ENCODE data around the gene GON4L.
"Not testable (repeated sequence)": the region's sequence is repeated elsewhere in the genome, so short reads cannot be mapped to it uniquely, and the experiment has no call there.

The GON4L gene

GRCh38 chr1:155871390-155871789 is 14.4 kb upstream of the GON4L start:
- DNase-seq (ENCODE audit: low read depth in 2 of 2): no peak

- DNase-seq (ENCODE audit: low read depth in 2 of 2): no peak
Measured at GRCh38 chr1:155867766-155868165, 10.8 kb upstream of the GON4L start.

- DNase-seq (ENCODE audit: low read depth in 2 of 2): no peak
Measured at GRCh38 chr1:155864393-155864792, 7.4 kb upstream of the GON4L start.

- DNase-seq (ENCODE audit: low read depth in 2 of 2): no peak
Measured at GRCh38 chr1:155861896-155862295, 4.9 kb upstream of the GON4L start.

GRCh38 chr1:155860970-155861510 is 4.0 kb upstream of the GON4L start:
- no peak for DNase-seq (ENCODE audit: low read depth in 2 of 2)

- DNase-seq (ENCODE audit: low read depth in 2 of 2): peak; percentile 22 to 23
Measured at GRCh38 chr1:155859881-155860871, 3.2 kb upstream of the GON4L start.

GRCh38 chr1:155859234-155859829 is 2.3 kb upstream of the GON4L start, which contains the start of gene SYT11:
Gene SYT11 (plus strand): TSS chr1:155859567. CDS start chr1:155859762, 195 bp downstream.
- DNase-seq (ENCODE audit: low read depth in 2 of 2): peak; percentile 83 to 88

- no peak for DNase-seq (ENCODE audit: low read depth in 2 of 2)
Measured at GRCh38 chr1:155858800-155859233, 1.8 kb upstream of the GON4L start.

- no peak for DNase-seq (ENCODE audit: low read depth in 2 of 2)
Measured at GRCh38 chr1:155856257-155856974, 598 bp downstream of the GON4L start.

GRCh38 chr1:155850345-155850744 is 6.7 kb downstream of the GON4L start:
- DNase-seq (ENCODE audit: low read depth in 2 of 2): no peak

- DNase-seq (ENCODE audit: low read depth in 2 of 2): no peak
Measured at GRCh38 chr1:155847823-155848529, 9.0 kb downstream of the GON4L start.

- no peak for DNase-seq (ENCODE audit: low read depth in 2 of 2)
Measured at GRCh38 chr1:155844860-155845421, 12.1 kb downstream of the GON4L start.

GRCh38 chr1:155840386-155840785 is 16.6 kb downstream of the GON4L start:
- no peak for DNase-seq (ENCODE audit: low read depth in 2 of 2)

GRCh38 chr1:155835548-155835947 is 21.5 kb downstream of the GON4L start:
- DNase-seq (ENCODE audit: low read depth in 2 of 2): no peak

GRCh38 chr1:155834927-155835399 is 22.1 kb downstream of the GON4L start:
- DNase-seq (ENCODE audit: low read depth in 2 of 2): not testable (repeated sequence)

GRCh38 chr1:155834296-155834926 is 22.6 kb downstream of the GON4L start:
- no peak for DNase-seq (ENCODE audit: low read depth in 2 of 2)

- no peak for DNase-seq (ENCODE audit: low read depth in 2 of 2)
Measured at GRCh38 chr1:155833665-155834295, 23.2 kb downstream of the GON4L start.

- no peak for DNase-seq (ENCODE audit: low read depth in 2 of 2)
Measured at GRCh38 chr1:155831279-155831976, 25.6 kb downstream of the GON4L start.

- DNase-seq (ENCODE audit: low read depth in 2 of 2): no peak
Measured at GRCh38 chr1:155827450-155827849, 29.6 kb downstream of the GON4L start.

Measured in stimulated activated CD8-positive, alpha-beta memory T cell treated with anti-CD3 and anti-CD28 coated beads, Interleukin-2, amount 100 ng/mL, for 1 hour (primary cell).